Activated CD4-positive, CD25-positive, alpha-beta regulatory T cell treated with anti-CD3 and anti-CD28 coated beads, Interleukin-2, amount 50 U/mL, for 16 hours (primary cell): Measurements from ENCODE around the gene SH3RF3.

Experiments used
- DNase-seq: peaks from one replicate; pipeline ENCODE4 v3.0.0-alpha.2; 2020; ENCODE audit warnings: low read depth, low spot score

The SH3RF3 gene

DNA sequence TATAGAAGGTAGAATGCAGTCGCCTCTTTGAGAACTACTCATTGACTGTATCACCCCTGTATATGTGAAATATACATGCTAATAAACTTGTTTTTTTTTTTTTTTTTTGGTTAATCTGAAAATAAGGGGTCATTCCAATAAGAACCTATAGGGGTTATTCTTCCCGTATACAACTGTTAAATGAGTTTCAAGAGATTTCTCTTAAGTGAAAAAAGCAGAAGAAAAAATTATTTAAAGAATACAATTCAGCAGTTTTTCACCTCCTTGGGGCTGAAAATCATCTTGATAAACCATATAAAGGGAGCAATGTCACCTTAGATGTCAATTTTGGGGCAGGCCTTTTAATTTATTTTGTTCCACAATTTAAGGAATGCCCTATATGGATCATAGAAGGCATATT is 418.3 kb downstream of the SH3RF3 start:
- no peak for DNase-seq

DNA sequence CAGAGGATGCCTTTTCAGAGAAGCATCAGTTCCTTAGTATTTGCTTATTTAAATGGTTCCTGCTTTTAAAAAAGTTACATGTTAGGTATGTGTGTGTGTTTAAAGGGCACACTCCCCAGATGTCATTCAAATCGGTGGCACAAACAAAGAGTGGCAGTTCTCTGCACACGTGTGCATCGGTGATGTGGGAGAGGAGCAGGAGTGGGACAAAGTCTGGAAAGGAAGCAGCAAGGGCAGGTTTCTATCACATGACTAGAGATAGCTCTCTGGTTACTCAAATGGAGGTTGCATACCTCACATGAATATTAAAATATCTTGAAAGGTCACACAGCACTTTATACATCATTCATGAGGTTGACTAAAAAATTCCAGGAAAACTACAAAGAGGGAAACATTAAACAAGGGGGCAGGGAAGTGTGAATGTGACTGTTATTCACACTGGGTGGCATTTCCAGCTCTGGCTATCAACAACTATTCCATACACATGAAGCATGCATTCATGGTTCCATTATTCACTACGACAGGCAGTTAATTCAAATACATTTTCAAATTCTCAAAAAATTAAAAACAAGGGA is 420.1 kb downstream of the SH3RF3 start:
- DNase-seq: no peak
